SJSA1 (cell line): ENCODE results near the gene SAMD14. TPM values are rescaled to one million over a fixed set of nuclear protein-coding genes. Genes with fewer than 3 reads are reported as not detected.

ENCODE experiments used
- DNase-seq, 2 experiments: peaks; one replicate each; pipeline ENCODE4 v3.0.0-alpha.2; 2015 to 2020; ENCODE audit warnings: low spot score in 2 of 2, low read depth in 1 of 2
- H3K27ac ChIP-seq: fragments of 250-450 bp; sonication (Bioruptor Pico); 2 replicates; pipeline ENCODE4 v1.5.1; 2020; ENCODE audit warnings: mild to moderate bottlenecking, moderate library complexity
- H3K27me3 ChIP-seq: fragments of 250-450 bp; sonication (Bioruptor Pico); replicated peaks from 2 replicates; pipeline ENCODE4 v1.5.1; 2020; ENCODE audit warnings: mild to moderate bottlenecking, moderate library complexity
- H3K36me3 ChIP-seq: fragments of 250-450 bp; sonication (Bioruptor Pico); 2 replicates; pipeline ENCODE4 v1.5.1; 2020; ENCODE audit warnings: mild to moderate bottlenecking
- H3K4me1 ChIP-seq: fragments of 250-450 bp; sonication (Bioruptor Pico); replicated peaks from 2 replicates; pipeline ENCODE4 v1.6.1; 2021; ENCODE audit warnings: mild to moderate bottlenecking
- H3K4me3 ChIP-seq: fragments of 250-450 bp; sonication (Bioruptor Pico); 2 replicates; pipeline ENCODE4 v1.5.1; 2020; ENCODE audit warnings: mild to moderate bottlenecking
- H3K9me3 ChIP-seq: fragments of 250-450 bp; sonication (Bioruptor Pico); replicated peaks from 2 replicates; pipeline ENCODE4 v1.5.1; 2020; ENCODE audit warnings: mild to moderate bottlenecking
- total RNA-seq: library from RNA; depleted of rRNA; stranded (reverse); fragments of >200 nt; shearing (Covaris generic); gene quantifications from 2 replicates; pipeline ENCODE4 v1.2.3, GENCODE V29; 2014

The SAMD14 gene
- total RNA-seq, 1 experiment from 2014 or later = 0.11 TPM

DNA sequence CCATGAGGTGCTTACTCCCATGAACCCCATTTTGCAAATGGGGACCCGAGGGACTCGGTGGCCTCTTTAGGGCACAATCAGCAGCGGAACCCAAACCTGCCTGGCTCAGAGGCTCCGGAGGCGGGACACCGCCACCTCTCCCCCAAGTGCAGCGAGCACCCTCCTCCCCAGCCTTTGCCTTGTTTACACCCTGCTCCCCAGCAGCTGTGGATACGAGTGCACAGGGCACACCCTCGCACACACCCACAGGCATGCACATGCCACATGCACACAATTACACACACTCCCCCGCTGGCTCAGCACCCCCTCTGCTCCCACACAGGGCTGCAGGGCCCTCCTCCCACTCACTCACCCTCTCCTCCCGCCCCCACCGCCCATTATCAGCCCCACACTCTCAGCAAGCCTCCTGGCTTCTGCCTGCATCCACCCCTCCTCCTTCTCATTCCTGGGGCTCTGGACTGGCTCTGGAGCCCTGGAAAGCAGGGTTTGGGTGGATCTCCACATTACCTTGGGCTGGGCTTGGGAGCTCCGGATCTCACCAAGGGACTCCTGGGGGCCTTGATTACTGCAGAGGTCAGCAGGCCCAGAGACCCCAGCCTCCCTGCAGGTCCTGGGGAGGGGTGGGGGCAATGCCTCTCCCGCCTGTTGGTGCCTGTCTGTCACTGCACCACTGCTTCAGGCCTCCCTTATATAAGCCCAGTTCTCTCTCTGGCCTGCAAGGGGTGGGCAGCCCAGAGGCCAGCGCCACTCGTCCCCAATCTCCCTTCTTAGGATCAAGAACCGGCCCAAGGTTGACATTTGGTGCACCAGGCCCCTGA is 28.4 kb downstream of the SAMD14 start:
- H3K4me1 ChIP-seq = no peaks in the 10 kb centered on the region
- DNase-seq = no peak
- no peaks in the 10 kb centered on the region for H3K27me3 ChIP-seq
- H3K27ac ChIP-seq = no peak overlapping the region
- H3K4me3 ChIP-seq = no peak overlapping the region
- peaks cover 21% of the 10 kb centered on the region for H3K36me3 ChIP-seq
- no peaks in the 10 kb centered on the region for H3K9me3 ChIP-seq

DNA sequence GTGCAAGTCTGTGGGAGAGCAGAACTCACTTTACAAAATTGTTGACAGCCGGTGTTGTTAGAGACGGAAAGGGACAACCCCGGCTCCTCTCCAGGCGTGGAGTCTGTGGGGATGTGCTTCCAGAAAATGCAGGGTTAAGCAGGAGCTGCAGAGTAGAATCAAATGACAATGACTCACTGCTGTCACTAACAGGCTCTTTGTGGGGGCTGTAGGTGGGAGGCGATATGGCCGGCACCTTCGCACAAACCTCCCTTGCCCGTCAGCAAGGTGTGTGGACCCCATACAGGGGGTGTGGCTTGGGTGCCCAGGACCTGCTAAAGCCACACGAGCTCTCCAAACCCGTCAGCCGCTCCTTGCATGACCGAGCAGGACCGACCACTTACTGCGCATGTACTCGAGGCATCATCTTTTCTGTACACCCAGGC is 29.0 kb downstream of the SAMD14 start:
- peaks cover 3% of the 10 kb centered on the region for H3K4me1 ChIP-seq
- H3K36me3 ChIP-seq = peaks cover 21% of the 10 kb centered on the region
- no peak for DNase-seq
- H3K27ac ChIP-seq = no peak overlapping the region
- no peaks in the 10 kb centered on the region for H3K27me3 ChIP-seq
- no peaks in the 10 kb centered on the region for H3K9me3 ChIP-seq
- H3K4me3 ChIP-seq = no peak overlapping the region

DNA sequence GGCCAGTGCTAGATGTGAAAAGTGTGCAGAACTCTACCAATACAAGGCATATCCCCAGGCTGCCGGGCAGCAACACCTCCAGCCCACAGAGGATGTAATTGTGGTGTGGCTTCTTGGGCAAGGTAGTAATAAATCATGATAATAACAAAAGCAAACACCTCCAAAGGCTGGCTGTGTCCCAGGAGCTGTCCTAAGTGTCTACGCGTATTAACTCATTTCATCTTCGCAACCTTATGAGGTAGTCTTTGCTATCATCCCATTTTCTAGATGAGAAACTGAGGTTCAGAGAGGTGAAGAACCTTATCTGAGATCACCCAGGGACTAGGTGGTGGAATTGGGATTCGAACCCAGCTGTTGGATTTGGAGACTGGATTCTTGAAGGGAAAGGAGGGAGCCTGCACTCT is 29.5 kb downstream of the SAMD14 start:
- no peak for DNase-seq
- H3K9me3 ChIP-seq = no peaks in the 10 kb centered on the region
- H3K36me3 ChIP-seq = peaks cover 18% of the 10 kb centered on the region
- H3K27me3 ChIP-seq = no peaks in the 10 kb centered on the region
- peaks cover 7% of the 10 kb centered on the region for H3K4me1 ChIP-seq
- H3K27ac ChIP-seq = no peak overlapping the region
- no peak overlapping the region for H3K4me3 ChIP-seq

DNA sequence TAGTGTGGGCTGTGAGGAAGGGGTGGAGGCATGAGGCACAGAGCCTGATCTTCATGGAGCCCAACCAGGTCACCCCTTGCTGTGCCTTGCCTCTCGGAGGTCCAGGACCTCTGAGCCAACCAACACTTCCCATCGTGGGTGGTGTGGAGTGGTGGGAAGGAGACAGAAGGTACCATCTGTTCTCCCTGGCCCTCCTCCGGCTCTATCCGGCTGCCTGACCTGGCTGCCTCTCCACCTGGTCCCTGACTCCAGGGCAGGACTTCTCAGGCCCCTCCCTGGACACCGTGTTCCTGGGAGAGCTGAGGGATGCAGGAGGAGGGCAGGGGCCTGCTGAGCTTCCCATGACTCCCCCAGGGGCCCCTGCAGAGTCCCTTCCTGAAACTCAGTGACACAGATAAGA is 31.0 kb downstream of the SAMD14 start:
- Histone ChIP-seq H3K4me1 (peaks cover 14% of the 10 kb centered on the region), H3K4me3 (no peak overlapping the region), H3K27ac (no peak overlapping the region), H3K36me3 (peaks cover 16% of the 10 kb centered on the region), H3K27me3 (no peaks in the 10 kb centered on the region), H3K9me3 (no peaks in the 10 kb centered on the region)
- DNase-seq = no peak

DNA sequence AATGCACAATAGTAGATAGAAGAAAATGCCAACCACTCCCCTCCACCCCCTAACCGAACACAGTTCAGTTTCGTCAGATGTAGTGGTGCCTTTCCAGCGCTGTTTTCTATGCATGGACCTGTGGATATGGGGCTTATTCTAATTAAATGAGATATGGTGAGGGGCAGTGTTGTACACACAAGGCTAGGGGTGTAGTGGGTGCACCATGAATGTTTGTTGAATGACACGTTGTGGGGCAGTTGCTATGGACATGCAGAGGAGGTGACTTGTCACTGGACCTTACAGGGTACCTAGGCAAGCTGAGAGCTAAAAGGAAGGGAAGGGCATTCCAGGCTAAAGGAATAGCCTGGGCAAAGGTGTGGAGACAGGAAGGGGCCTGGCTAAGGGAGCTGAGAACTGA is 31.4 kb downstream of the SAMD14 start:
- no peak for DNase-seq
- no peak overlapping the region for H3K27ac ChIP-seq
- H3K4me3 ChIP-seq = no peak overlapping the region
- H3K4me1 ChIP-seq = peaks cover 14% of the 10 kb centered on the region
- peaks cover 16% of the 10 kb centered on the region for H3K36me3 ChIP-seq
- H3K9me3 ChIP-seq = no peaks in the 10 kb centered on the region
- H3K27me3 ChIP-seq = no peaks in the 10 kb centered on the region

DNA sequence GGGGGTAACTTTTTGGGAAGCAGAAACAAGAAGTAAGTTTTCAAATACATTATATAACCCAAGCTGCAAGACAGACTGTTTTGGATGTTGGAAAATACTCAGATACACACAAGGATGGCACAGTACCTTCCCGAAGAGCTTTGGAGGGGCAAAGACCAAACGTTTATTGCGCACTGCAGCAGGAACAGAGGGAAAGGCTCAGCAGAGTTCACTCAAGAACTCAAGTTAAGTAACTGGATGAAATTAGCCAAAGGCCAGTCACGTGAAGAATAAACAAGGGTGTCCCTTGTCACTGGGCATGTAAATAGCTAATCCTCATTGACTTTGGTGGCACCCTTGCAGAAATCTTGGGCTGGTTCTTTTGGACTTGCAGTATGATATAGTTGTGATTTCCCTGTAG is 32.0 kb downstream of the SAMD14 start:
- no peaks in the 10 kb centered on the region for H3K27me3 ChIP-seq
- no peak overlapping the region for H3K27ac ChIP-seq
- H3K36me3 ChIP-seq = peaks cover 16% of the 10 kb centered on the region
- H3K9me3 ChIP-seq = no peaks in the 10 kb centered on the region
- no peak overlapping the region for H3K4me3 ChIP-seq
- peaks cover 14% of the 10 kb centered on the region for H3K4me1 ChIP-seq
- no peak for DNase-seq

DNA sequence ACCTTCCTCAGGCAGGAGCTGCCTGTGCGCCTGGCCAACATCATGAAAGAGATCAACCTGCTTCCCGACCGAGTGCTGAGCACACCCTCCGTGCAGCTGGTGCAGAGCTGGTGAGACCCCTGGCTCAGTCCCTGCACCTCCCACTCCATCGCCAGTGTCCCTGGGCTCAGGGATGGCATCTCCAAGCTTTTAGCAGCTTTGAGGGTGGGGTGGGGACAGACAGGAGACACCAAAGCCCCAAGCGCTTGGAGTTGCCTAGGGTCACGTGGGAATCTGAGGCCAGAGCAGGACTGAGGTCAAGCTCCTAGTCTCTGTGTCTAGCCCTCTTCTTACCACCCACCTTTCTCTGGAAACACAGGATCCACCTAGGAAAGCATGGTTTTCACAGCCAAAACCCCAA is 32.5 kb downstream of the SAMD14 start:
- no peaks in the 10 kb centered on the region for H3K27me3 ChIP-seq
- H3K27ac ChIP-seq = no peak overlapping the region
- peaks cover 16% of the 10 kb centered on the region for H3K36me3 ChIP-seq
- H3K4me3 ChIP-seq = no peak overlapping the region
- DNase-seq = no peak
- no peaks in the 10 kb centered on the region for H3K9me3 ChIP-seq
- H3K4me1 ChIP-seq = peaks cover 14% of the 10 kb centered on the region

DNA sequence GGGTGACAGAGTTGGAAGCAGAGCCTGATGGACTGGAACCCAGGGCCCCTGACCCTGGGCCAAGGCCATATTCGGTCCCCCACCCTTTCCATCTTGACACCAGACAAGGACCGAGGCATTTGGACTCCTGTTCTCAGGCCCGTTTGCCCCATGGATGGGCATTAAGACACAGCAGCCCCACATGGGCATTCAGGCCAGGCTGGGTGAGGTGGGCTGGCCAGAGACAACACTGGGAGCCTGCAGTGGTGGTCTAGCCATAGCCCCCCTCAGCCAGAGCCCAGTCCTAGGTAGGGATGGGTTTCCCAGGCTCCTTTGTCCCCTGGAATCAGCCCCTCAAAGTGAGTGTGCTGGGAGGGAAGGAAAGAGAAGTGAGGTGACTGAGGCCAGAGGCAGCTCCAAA is 33.2 kb downstream of the SAMD14 start:
- no peak overlapping the region for H3K4me3 ChIP-seq

DNA sequence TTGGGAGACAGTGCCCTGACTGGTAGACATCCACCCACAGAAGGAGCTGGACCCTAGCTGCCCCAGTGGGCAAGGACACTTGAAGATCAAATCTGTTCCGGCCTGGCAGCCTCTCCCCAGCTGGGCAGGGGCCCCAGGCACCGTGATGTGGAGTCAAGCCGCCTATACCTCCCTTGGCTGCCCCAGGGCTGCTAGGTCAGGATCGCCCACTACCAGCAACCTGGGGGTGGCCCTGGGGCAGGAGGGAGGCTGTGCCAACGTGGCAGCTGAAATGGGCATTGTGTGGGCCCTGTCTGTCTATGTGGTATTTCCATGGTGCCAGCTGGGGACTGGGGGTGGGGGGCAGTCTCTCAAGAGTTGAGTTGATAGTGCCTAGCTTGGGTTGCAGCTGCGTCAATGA is 33.9 kb downstream of the SAMD14 start:
- H3K27ac ChIP-seq = no peak overlapping the region
- peak overlapping the region; percentile 63 for H3K4me3 ChIP-seq

More for the DNA sequence above, 33.2 kb downstream of the SAMD14 start:
- Histone ChIP-seq H3K27me3 (no peaks in the 10 kb centered on the region), H3K9me3 (no peaks in the 10 kb centered on the region), H3K27ac (no peak overlapping the region), H3K36me3 (peaks cover 16% of the 10 kb centered on the region), H3K4me1 (peaks cover 14% of the 10 kb centered on the region)
- DNase-seq = no peak

DNA sequence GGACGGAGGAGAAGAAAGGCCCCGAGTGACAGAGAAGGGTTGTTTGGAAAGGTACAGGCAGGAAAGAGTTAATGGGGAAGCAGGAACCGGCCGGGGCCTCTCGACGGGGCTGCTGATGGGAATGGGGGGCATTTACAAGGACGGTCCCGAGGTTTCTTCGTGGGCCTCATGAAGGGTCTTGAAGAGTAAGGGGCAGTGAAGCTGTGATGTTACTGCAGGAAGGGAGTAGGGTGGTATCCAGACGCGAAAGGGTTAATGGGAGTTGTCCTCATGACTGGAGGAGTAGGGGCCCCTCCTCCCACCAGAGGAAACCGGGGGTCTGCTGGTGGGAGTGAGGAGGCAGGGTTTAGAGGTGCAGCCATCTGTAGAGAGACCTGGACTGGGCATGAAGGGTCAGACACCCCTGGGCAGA is 34.3 kb downstream of the SAMD14 start:
- H3K9me3 ChIP-seq = no peaks in the 10 kb centered on the region
- H3K27me3 ChIP-seq = no peaks in the 10 kb centered on the region
- peak overlapping the region; percentile 63 for H3K4me3 ChIP-seq
- H3K36me3 ChIP-seq = peaks cover 15% of the 10 kb centered on the region
- no peak overlapping the region for H3K27ac ChIP-seq
- no peak for DNase-seq
- H3K4me1 ChIP-seq = peaks cover 14% of the 10 kb centered on the region

More for the DNA sequence above, 33.9 kb downstream of the SAMD14 start:
- Histone ChIP-seq H3K36me3 (peaks cover 15% of the 10 kb centered on the region), H3K9me3 (no peaks in the 10 kb centered on the region), H3K4me1 (peaks cover 14% of the 10 kb centered on the region), H3K27me3 (no peaks in the 10 kb centered on the region)
- DNase-seq = no peak

DNA sequence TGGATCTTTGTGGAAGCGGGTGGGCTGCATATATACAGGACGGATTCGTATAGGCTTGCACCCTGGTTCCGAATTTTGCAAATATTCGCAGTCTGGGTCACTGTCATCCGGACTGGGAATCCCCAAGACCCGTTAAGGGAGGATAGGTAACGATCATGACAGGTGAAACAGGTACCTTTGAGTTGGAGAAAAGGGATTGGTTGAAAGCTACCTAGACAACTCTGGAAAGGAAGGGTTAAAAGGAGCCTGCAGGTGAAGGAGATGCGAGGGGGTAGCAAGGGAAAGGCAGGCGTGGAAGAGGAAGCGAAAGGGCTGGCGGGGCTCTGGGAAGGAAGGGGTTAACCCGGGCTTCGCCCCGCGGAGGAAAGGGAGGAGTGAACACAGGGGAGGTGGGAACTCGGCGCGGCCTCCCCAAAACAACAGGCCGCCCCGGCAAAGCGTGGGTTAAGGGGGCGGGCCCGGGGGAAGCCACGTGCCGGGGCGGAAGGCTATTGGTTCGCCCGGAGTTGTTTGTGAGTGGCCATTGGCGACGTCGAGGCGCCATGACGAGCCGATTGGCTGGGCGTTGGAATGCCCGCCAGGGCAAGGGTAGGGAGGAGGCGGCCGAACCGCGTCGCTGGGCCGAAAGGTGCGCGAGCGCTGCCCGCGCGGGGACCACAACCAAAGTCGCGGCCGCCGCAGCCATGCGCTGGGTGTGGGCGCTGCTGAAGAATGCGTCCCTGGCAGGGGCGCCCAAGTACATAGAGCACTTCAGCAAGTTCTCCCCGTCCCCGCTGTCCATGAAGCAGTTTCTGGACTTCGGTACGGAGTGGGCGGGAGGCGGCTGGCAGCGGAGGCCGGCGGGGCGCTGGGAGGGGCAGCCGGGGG is 35.0 kb downstream of the SAMD14 start, which contains the start of gene PDK2:
Gene PDK2 (plus strand): TSS at position 599 of the 867 bp plus-strand sequence. CDS start 85 bp downstream, at position 684.
- peak; percentile 95 to 98 for DNase-seq
- H3K36me3 ChIP-seq = peaks cover 15% of the 10 kb centered on the region
- H3K27ac ChIP-seq = no peak within 1 kb of the TSS
- H3K27me3 ChIP-seq = no peaks in the 10 kb centered on the region
- H3K4me3 ChIP-seq = peak within 1 kb of the TSS; percentile 63
- H3K9me3 ChIP-seq = no peaks in the 10 kb centered on the region
- H3K4me1 ChIP-seq = peaks cover 14% of the 10 kb centered on the region

DNA sequence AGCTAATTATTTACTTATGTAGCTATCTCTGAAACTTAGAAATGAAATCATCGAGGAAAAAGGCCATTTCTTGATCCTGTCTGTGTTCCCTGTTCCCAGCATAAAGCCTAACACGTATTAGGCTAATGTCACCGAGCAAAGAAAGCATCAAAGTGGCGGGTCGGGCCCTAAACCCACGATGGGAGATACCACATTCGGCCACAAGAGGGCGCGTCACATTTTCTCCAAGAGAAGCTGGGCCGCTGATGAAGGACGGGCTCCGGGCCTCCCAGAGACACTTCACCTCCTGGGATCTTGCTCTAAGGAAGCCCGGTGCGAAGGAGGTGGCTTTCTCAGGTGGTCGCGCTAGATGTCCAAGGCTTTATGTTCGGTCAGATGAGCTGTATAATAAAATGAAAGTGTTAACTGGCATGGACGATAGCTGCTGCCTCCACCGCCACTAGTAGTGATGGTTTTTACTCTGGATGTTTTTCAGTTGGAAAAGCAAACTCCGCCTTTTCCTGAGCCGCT is 35.7 kb downstream of the SAMD14 start:
- H3K27ac ChIP-seq = no peak overlapping the region

DNA sequence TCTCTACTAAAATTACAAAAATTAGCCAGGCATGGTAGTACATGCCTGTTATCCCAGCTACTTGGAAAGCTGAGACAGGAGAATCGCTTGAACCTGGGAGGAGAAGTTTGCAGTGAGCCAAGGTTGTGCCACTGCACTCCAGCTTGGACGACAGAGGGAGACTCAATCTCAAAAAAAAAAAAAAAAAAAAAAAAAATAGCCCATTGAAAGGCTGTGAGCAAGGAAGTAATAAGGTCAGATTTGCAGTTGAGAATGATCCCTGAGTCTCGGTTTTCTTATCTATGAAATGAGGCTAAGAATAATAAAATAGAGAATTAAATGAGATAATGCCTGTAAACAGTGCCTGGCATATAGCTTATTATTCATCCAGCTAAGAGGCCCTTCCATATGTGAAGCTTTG is 36.2 kb downstream of the SAMD14 start:
- Histone ChIP-seq H3K9me3 (no peaks in the 10 kb centered on the region), H3K27me3 (no peaks in the 10 kb centered on the region), H3K4me1 (peaks cover 14% of the 10 kb centered on the region), H3K36me3 (peaks cover 27% of the 10 kb centered on the region), H3K27ac (no peak overlapping the region), H3K4me3 (no peak overlapping the region)
- no peak for DNase-seq

More for the DNA sequence above, 35.7 kb downstream of the SAMD14 start:
- Histone ChIP-seq H3K36me3 (peaks cover 22% of the 10 kb centered on the region), H3K27me3 (no peaks in the 10 kb centered on the region), H3K4me3 (peak overlapping the region; percentile 63), H3K4me1 (peaks cover 14% of the 10 kb centered on the region), H3K9me3 (no peaks in the 10 kb centered on the region)
- peak; percentile 94 to 95 for DNase-seq

DNA sequence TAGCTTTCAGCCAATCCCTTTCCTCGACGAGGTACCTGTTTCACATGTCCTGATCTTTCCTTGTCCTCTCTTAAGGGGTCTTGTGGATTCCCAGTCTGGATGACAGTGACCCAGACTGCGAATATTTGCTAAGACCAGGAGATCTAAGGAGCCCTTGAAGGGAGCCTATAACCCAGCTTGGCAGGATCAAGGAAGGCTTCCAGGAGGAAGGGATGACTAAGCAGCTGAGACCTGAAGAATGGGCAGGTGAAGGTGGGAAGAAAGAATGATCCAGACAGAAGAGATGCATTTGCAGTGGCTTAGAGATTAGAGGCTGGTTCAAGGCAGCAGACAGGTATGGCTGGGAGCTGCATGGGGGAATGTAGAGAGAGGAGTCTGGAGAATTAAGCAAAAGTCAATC is 36.7 kb downstream of the SAMD14 start:
- no peak overlapping the region for H3K4me3 ChIP-seq
- DNase-seq = no peak
- H3K27me3 ChIP-seq = no peaks in the 10 kb centered on the region
- H3K27ac ChIP-seq = no peak overlapping the region
- peaks cover 30% of the 10 kb centered on the region for H3K36me3 ChIP-seq
- H3K4me1 ChIP-seq = peaks cover 14% of the 10 kb centered on the region
- H3K9me3 ChIP-seq = no peaks in the 10 kb centered on the region
